ENCODE data around the gene PTPN4. TPM values are rescaled to one million over a fixed set of nuclear protein-coding genes. Genes with fewer than 3 reads are reported as not detected.

Gene PTPN4
- total and polyA plus RNA-seq, 2 of the 8 experiments (the other 6 are each of a cell fraction or from before 2014, with no cell fraction given) = 28.5 to 105 TPM

DNA sequence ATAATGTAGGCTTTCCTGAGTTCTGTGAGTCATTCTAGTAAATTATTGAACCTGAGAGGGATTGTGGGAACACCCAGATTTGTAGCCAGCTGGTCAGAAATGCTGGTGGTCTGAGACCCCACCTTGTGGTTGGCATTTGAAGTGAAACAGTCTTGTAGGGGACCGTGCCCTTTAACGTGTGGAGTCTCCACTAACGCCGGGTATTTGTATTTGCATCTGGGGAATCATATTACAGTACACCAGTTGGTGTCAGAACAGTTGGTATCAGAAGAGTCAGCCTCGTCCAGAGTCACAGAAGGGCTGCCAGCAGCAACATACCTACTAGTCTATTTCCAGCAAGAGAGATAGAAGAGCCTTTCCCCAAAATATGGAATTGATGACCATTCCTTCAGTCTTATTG lies 38.3 kb upstream of the PTPN4 start:
- no peak overlapping the region for H3K27ac ChIP-seq (ENCODE audit: low read depth, low read length)
- no peak overlapping the region for H4K5ac ChIP-seq (ENCODE audit: insufficient read length, low read depth, low read length)
- no peak overlapping the region for H3K14ac ChIP-seq (ENCODE audit: insufficient read length)
- no peak overlapping the region for H3K18ac ChIP-seq (ENCODE audit: extremely low read depth, low read length)
- H2BK12ac ChIP-seq (ENCODE audit: low read depth, low read length) = no peak overlapping the region
- 74% methylated on average over 5 of the region's 5 CpGs; no CpG with 5 or more reads in 1 of the 2 experiments for WGBS, 2 experiments (ENCODE audit: extremely low coverage in 1 of 2, insufficient coverage in 1 of 2, insufficient read length in 1 of 2, insufficient replicate concordance in 2 of 2, low coverage in 1 of 2, low lambda C conversion rate in 2 of 2, missing lambda C conversion rate in 1 of 2)
- no peaks in the 10 kb centered on the region for H3K79me2 ChIP-seq (ENCODE audit: control insufficient read depth in 1 of 2, insufficient read depth in 2 of 2, low read length in 2 of 2)
- H2AK5ac ChIP-seq (ENCODE audit: low read depth, low read length) = no peak overlapping the region
- H3K36me3 ChIP-seq (ENCODE audit: control insufficient read depth in 2 of 4, insufficient read depth in 4 of 4, low read length in 3 of 4) = no peaks in the 10 kb centered on the region
- H4K8ac ChIP-seq (ENCODE audit: extremely low read depth, insufficient read depth, low read length) = no peak overlapping the region
- H3K4me3 ChIP-seq (ENCODE audit: extremely low read depth in 1 of 4, insufficient read depth in 2 of 4, low read depth in 3 of 4, low read length in 4 of 4) = no peak overlapping the region
- H2AFZ ChIP-seq (ENCODE audit: low read length) = no peak overlapping the region
- no peak overlapping the region for H2BK20ac ChIP-seq (ENCODE audit: low read length)
- H3K9me3 ChIP-seq (ENCODE audit: insufficient read depth in 2 of 2, low read depth in 1 of 2, low read length in 1 of 2) = 0 out of 4 replicates have a peak, but pooled peaks cover 0 to 3% of the 10 kb centered on the region in 2 experiments
- no peak overlapping the region for H3K9ac ChIP-seq (replicated peaks in 1 of 4; ENCODE audit: extremely low read depth in 1 of 4, low read depth in 3 of 4, low read length in 3 of 4)
- no peaks in the 10 kb centered on the region for H4K20me1 ChIP-seq (replicated peaks in 1 of 2; ENCODE audit: control insufficient read depth in 1 of 2, insufficient read depth in 2 of 2, low read length in 2 of 2)
- ChIA-PET POLR2A (ENCODE audit: partially characterized antibody) (interaction anchor here (1.1 kb wide), 1 partner anchor 17 kb away, joined by 3 read pairs; no protein-coding TSS in a partner anchor), CTCF (ENCODE audit: partially characterized antibody) (interaction anchor here (0.6 to 2.6 kb wide), 10 partner anchors 10 to 454 kb away, joined by 3 to 11 read pairs (median 3); no protein-coding TSS in a partner anchor)
- no peak overlapping the region for H2BK120ac ChIP-seq (replicated peaks; ENCODE audit: low read depth, low read length)
- no peak overlapping the region for H3K4ac ChIP-seq (replicated peaks; ENCODE audit: insufficient read length, low read depth, low read length)
- H4K91ac ChIP-seq (replicated peaks; ENCODE audit: insufficient read length, low read length) = no peak overlapping the region
- H3K23me2 ChIP-seq (ENCODE audit: low read depth, low read length) = no peaks in the 10 kb centered on the region
- TF ChIP-seq CBX5 (IDR thresholded peaks at IDR 0.05; ENCODE audit: low read depth, low read length) = no peak
- no peak for TF ChIP-seq SUZ12 (IDR thresholded peaks at IDR 0.05; ENCODE audit: low read length)
- TF ChIP-seq KDM1A (IDR thresholded peaks at IDR 0.05; ENCODE audit: borderline replicate concordance, low read length) = no peak
- TF ChIP-seq BRCA1 (IDR thresholded peaks at IDR 0.05; ENCODE audit: low read depth, low read length) = no peak
- TF ChIP-seq, protein P1, sequence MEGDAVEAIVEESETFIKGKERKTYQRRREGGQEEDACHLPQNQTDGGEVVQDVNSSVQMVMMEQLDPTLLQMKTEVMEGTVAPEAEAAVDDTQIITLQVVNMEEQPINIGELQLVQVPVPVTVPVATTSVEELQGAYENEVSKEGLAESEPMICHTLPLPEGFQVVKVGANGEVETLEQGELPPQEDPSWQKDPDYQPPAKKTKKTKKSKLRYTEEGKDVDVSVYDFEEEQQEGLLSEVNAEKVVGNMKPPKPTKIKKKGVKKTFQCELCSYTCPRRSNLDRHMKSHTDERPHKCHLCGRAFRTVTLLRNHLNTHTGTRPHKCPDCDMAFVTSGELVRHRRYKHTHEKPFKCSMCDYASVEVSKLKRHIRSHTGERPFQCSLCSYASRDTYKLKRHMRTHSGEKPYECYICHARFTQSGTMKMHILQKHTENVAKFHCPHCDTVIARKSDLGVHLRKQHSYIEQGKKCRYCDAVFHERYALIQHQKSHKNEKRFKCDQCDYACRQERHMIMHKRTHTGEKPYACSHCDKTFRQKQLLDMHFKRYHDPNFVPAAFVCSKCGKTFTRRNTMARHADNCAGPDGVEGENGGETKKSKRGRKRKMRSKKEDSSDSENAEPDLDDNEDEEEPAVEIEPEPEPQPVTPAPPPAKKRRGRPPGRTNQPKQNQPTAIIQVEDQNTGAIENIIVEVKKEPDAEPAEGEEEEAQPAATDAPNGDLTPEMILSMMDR (IDR thresholded peaks at IDR 0.05; ENCODE audit: control extremely low read depth in 1 of 3, insufficient read depth in 1 of 3, low read depth in 1 of 3, low read length in 3 of 3) = peak; percentile 31 to 39 (median 37); a peak in 3 of 4 replicates
- peak in 1 of 2 experiments; percentile 39; a peak in 2 of 4 replicates for TF ChIP-seq RAD21 (IDR thresholded peaks at IDR 0.05 in 1 of 2, conservative IDR thresholded peaks at IDR 0.05 in 1 of 2; ENCODE audit: low read depth in 2 of 2, low read length in 2 of 2)
- TF ChIP-seq TEAD4 (IDR thresholded peaks at IDR 0.05; ENCODE audit: low read depth, low read length) = peak; percentile 80
- no peak for DNase-seq (ENCODE audit: low read depth in 1 of 2, low spot score in 2 of 2)
- H3K79me1 ChIP-seq (ENCODE audit: low read depth, low read length) = no peaks in the 10 kb centered on the region
- peaks cover 0 to 6% (median 1%) of the 10 kb centered on the region in 4 experiments; a peak in 2 of 7 replicates for H3K4me1 ChIP-seq (replicated peaks in 1 of 4; ENCODE audit: control insufficient read depth in 3 of 4, insufficient read depth in 4 of 4, low read length in 3 of 4)
- H2BK5ac ChIP-seq (ENCODE audit: low read depth, low read length) = no peak overlapping the region
- no peak overlapping the region for H3K4me2 ChIP-seq (ENCODE audit: insufficient read depth in 1 of 2, low read depth in 2 of 2, low read length in 2 of 2)
- H3K27me3 ChIP-seq (replicated peaks in 1 of 4; ENCODE audit: control insufficient read depth in 3 of 4, extremely low read depth in 1 of 4, insufficient read depth in 3 of 4, low read length in 3 of 4) = no peaks in the 10 kb centered on the region
- H3K23ac ChIP-seq (ENCODE audit: insufficient read length) = no peak overlapping the region
- no peak overlapping the region for H3K56ac ChIP-seq (replicated peaks; ENCODE audit: insufficient read length, low read depth, low read length)
- FAIRE-seq = no peak
- H2BK15ac ChIP-seq (ENCODE audit: low read length) = no peak overlapping the region

All from H1 (cell line).